ENCODE data around the gene JUN. TPM values are rescaled to one million over a fixed set of nuclear protein-coding genes. Genes with fewer than 3 reads are reported as not detected.

JUN gene
- total RNA-seq, 1 experiment from 2014 or later = 14.2 TPM

DNA sequence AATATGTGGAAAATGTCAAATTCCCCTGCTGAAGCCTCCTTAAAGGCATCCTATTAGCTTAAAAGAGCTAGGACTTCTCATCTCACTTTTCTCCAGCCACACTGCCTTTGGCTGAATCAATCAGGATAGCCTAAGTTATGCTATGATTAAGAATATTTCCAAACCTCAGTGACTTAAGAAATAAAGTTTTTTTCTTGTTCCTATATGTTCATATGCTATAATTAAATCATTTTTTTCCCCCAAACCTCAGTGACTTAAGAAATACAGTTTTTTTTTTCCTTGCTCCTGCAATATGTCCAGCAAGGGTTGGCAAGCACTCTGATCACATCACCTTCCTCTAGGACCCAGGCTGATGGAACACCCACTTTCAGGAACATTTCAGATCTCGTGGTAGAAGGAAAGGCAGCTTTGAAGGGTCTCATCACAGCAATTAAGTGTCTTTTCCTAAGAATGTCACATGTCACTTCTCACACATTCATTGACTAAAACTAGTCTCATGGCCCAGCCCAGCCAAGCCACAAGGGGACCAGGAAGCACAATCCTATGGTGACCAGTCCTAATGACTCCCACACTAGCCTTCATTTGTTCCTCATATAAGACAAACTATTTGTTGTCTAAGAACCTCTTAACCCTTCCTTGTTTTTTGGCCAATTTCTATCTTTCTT is 6.3 kb upstream of the JUN start:
- WGBS (ENCODE audit: extremely low coverage, insufficient read length, low lambda C conversion rate) = no CpG with 5 or more reads among the region's 1 CpG
- no peak overlapping the region for H3K4me2 ChIP-seq (ENCODE audit: insufficient read depth, insufficient read length, low read length)
- no peak overlapping the region for H2AFZ ChIP-seq (ENCODE audit: low read length)
- H2BK5ac ChIP-seq (ENCODE audit: insufficient read length, low read length) = no peak overlapping the region
- H4K20me1 ChIP-seq (ENCODE audit: control insufficient read depth, insufficient read depth, insufficient read length) = no peaks in the 10 kb centered on the region
- DNase-seq = no peak
- no peak overlapping the region for H3K27ac Mint-ChIP-seq
- no peak overlapping the region for H2BK12ac ChIP-seq (ENCODE audit: insufficient read length, low read depth, low read length)
- no peak overlapping the region for H3K56ac ChIP-seq (ENCODE audit: insufficient read length, low read depth, low read length)
- no peaks in the 10 kb centered on the region for H3K79me2 ChIP-seq (ENCODE audit: insufficient read depth, low read length)
- H3K14ac ChIP-seq (ENCODE audit: insufficient read depth, low read length) = no peak overlapping the region
- no peaks in the 10 kb centered on the region for H3K36me3 Mint-ChIP-seq (ENCODE audit: insufficient read depth in 1 of 3, low read depth in 3 of 3)
- peaks cover 6% of the 10 kb centered on the region; the same call in 1 of the 2 replicates for H3K27me3 Mint-ChIP-seq (ENCODE audit: low read depth)
- no peak overlapping the region for H2AK5ac ChIP-seq (ENCODE audit: insufficient read length, low read length)
- H2BK15ac ChIP-seq (ENCODE audit: low read depth, low read length) = no peak overlapping the region
- H3K9me3 ChIP-seq (ENCODE audit: control insufficient read depth, low read depth, low read length) = no peaks in the 10 kb centered on the region
- H3K23ac ChIP-seq (ENCODE audit: insufficient read length, low read depth, low read length) = no peak overlapping the region
- peaks cover 3% of the 10 kb centered on the region; the same call in 1 of the 2 replicates for H3K27me3 ChIP-seq (ENCODE audit: insufficient read depth, low read length)
- H3K79me1 ChIP-seq (ENCODE audit: insufficient read depth, low read depth, low read length, poor library complexity, severe bottlenecking) = no peaks in the 10 kb centered on the region
- H3K27ac ChIP-seq (ENCODE audit: insufficient read length, low read depth, low read length) = no peak overlapping the region
- no peak overlapping the region for H3K4me3 Mint-ChIP-seq
- H3K23me2 ChIP-seq (ENCODE audit: insufficient read length, low read depth, low read length, poor library complexity, severe bottlenecking) = peaks cover 5% of the 10 kb centered on the region
- H3K9me3 Mint-ChIP-seq = peaks cover 3 to 4% of the 10 kb centered on the region in 2 experiments; a peak in 3 of 5 replicates
- no peak overlapping the region for H3K18ac ChIP-seq (ENCODE audit: insufficient read length, low read depth, low read length)
- H4K5ac ChIP-seq (ENCODE audit: insufficient read length, low read depth, low read length) = no peak overlapping the region
- peaks cover 11 to 13% of the 10 kb centered on the region in 2 experiments for H3K4me1 Mint-ChIP-seq
- TF ChIP-seq CTCF (conservative IDR thresholded peaks at IDR 0.05) = no peak
- no peak overlapping the region for H3K9ac ChIP-seq (ENCODE audit: extremely low read depth, insufficient read length, low read length)
- peaks cover 5% of the 10 kb centered on the region; the same call in 1 of the 2 replicates for H3K4me1 ChIP-seq (ENCODE audit: insufficient read depth, low read length)
- no peak overlapping the region for H2BK20ac ChIP-seq (ENCODE audit: low read depth, low read length, poor library complexity, severe bottlenecking)
- H2BK120ac ChIP-seq (ENCODE audit: low read depth, low read length, poor library complexity, severe bottlenecking) = no peak overlapping the region
- no peak overlapping the region for H3T11ph ChIP-seq (ENCODE audit: low read length)
- no peak overlapping the region for H4K8ac ChIP-seq (replicated peaks; ENCODE audit: insufficient read length, low read depth, low read length)
- no peak overlapping the region for H4K91ac ChIP-seq (ENCODE audit: insufficient read length, low read depth, low read length)
- no peak overlapping the region for H3K4ac ChIP-seq (ENCODE audit: low read depth, low read length)

Measured in H9 (cell line).